Stimulated activated CD4-positive, alpha-beta T cell treated with anti-CD3 and anti-CD28 coated beads, Interleukin-1b, Interleukin-23, amount 100 ng/mL, for 24 hours (primary cell): Measurements from ENCODE around the gene CCDC124.

ENCODE experiments used
- DNase-seq, 4 experiments: peaks; one replicate each; pipeline ENCODE4 v3.0.0-alpha.2; 2020; ENCODE audit warnings: low read depth in 4 of 4, low spot score in 1 of 4

CCDC124 gene

GRCh38 chr19:17933414-17934129, 757 bp downstream of the CCDC124 start:
- DNase-seq, result no peak

DNA sequence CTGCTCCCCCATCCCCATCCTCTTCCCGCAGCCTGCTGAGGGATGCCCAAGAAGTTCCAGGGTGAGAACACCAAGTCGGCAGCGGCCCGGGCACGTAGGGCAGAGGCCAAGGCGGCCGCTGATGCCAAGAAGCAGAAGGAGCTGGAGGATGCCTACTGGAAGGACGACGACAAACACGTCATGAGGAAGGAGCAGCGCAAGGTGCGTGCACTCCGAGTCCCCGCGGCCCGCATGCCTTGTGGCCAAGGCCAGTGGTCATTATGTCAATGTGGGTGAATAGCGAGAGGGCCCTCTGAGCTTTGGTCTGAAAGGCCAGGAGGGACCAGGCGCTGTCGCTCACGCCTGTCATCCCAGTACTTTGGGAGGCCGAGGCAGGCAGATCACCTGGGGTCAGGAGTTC, 3.6 kb downstream of the CCDC124 start:
- DNase-seq, result no peak

GRCh38 chr19:17937371-17937900, 4.6 kb downstream of the CCDC124 start:
- DNase-seq, result no peak

DNA sequence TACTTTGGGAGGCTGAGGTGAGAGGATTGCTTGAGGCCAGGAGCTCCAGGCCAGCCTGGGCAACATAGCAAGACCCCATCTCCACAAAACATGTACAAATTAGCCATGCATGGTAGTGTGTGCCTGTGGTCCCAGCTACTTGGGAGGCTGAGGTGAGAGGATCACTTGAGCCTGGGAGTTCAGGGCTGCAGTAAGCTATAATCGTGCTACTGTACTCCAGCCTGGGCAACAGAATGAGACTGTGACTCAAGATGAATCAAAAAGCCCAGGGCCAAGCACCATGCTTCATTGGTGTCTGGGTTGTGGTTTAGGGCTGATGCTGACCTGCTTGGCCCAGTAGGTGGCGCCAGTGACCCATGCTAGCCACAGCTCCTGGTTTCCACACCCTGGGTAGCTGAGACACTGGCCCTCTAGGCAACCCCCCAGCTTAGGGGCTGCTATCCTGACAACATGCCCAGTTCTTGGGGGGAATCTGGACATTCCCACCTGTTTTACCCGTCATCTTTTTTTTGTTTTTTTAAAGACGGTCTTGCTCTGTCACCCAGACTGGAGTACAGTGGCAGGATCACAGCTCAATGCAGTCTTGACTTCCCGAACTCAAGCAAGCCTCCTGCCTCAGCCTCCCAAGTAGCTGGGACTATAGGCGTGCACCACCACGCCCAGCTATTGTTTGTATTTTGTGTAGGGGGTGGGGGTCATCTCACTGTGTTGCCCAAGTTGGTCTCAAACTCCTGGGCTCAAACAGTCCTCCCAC, 5.5 kb downstream of the CCDC124 start:
- peak; percentile 65 to 79 (median 66) for DNase-seq

- DNase-seq, result no peak
These were observed 9.4 kb downstream of the CCDC124 start for GRCh38 chr19:17942181-17942580.

- no peak for DNase-seq
These were observed 9.9 kb downstream of the CCDC124 start for GRCh38 chr19:17942582-17943273.

DNA sequence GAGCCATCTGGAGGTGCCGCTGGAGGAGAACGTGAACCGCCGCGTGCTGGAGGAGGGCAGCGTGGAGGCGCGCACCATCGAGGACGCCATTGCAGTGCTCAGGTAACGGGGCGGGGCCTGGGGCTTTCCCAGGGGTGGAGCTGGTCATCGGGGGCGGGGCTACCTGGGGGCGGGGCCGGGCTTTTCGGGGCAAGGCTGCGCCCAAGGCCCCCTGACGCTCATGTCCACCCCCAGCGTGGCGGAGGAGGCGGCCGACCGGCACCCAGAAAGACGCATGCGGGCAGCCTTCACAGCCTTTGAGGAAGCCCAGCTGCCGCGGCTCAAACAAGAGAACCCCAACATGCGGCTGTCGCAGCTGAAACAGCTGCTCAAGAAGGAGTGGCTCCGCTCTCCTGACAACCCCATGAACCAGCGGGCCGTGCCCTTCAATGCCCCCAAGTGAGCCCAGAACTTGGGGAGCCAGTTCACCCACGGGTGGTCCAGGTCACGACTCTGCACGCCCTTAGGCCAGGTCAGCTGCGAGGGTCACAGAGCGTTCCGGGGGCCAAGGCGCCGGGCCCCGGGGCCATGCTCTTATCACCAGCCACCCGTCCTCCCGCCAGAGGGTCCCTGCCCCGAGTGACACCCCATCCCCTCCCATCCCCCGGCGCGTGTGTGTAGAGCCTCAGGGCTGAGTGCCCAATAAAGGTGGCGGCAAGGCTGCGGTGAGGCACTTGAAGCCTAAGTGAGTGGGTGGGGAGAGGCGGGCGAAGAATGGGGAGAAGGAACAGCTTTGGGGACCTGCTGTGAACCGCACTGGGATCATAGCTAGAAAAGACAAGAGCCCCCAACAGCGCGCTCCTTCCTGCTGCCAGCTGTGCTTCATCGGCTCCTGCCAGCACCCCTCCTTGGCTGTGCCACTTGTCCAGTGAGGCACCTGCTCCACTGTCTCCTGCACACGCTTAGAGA, 10.7 kb downstream of the CCDC124 start:
- DNase-seq, result no peak

- DNase-seq, result no peak
These were observed 11.5 kb downstream of the CCDC124 start for GRCh38 chr19:17944301-17944700.

- DNase-seq, result no peak
These were observed 14.4 kb downstream of the CCDC124 start for GRCh38 chr19:17946965-17947784.

- DNase-seq, result peak; percentile 88 to 92 (median 90)
These were observed 15.1 kb downstream of the CCDC124 start for GRCh38 chr19:17947815-17948513.

GRCh38 chr19:17948514-17948900, 15.7 kb downstream of the CCDC124 start:
- no peak for DNase-seq

DNA sequence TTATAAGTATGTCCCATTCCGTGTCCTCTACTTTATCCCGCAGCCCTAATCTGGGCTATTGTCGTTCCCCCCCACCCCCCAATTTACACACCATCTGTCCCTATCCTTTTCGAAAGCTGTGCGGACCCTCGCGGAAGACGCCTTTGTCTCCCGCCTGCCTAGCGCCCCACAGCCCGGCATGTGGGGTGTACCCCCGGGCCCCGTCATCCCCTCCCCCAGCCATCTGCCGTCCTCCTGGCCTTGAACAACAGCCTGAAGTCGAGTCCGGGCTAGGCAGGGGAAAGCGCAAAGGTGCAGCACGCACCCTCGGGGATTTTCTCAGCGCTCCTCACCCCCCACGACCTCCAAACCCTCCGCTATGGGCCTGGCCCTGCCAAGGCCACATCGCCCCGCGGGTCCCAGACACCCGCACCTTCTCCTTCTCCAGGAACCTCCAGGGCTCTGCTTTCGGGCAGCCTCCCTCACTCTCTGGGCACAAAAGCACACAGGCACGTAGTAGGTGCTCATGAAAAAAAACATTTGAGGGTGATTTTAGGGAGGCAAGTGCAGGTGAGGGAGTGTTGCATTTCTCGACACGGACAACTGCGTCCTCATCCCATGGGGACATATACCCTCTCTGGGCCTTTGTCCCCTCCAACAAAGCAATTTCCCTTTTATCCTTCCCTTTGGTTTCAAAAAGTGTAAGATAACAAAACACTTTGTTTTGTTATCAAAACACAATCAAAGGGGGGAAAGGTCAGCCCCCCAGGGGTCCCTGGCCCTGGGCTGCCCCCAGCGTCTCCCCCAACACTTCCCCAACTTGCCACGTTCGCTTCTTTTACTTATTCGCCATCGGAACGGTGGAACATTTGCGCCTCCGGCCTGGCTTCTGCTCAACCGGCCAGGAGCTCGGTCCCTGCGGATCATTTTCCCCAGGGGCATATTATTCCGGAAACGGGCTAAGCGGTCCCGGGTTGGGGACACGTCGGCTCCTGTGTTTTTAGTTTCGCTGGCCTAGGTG, 16.4 kb downstream of the CCDC124 start:
- no peak for DNase-seq

DNA sequence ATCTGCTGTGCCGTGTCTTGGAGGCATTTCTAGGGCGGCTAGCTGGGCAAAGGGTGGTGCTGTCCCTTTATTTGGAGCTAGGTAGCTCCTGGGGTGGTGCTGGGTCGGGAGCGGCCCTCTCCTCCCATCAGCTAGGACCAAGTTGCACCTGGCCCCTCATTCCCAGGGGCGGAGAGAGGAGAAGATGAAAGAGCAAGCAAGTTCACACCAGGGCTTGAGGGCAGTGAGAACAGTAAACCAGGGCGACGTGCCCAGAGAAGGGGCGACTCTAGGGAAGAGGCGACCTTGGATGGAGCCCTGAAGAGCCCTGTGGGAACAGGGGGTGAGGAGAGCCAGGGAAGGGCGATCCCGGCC, 17.1 kb downstream of the CCDC124 start:
- no peak for DNase-seq

GRCh38 chr19:17950310-17951156, 17.7 kb downstream of the CCDC124 start:
- no peak for DNase-seq

DNA sequence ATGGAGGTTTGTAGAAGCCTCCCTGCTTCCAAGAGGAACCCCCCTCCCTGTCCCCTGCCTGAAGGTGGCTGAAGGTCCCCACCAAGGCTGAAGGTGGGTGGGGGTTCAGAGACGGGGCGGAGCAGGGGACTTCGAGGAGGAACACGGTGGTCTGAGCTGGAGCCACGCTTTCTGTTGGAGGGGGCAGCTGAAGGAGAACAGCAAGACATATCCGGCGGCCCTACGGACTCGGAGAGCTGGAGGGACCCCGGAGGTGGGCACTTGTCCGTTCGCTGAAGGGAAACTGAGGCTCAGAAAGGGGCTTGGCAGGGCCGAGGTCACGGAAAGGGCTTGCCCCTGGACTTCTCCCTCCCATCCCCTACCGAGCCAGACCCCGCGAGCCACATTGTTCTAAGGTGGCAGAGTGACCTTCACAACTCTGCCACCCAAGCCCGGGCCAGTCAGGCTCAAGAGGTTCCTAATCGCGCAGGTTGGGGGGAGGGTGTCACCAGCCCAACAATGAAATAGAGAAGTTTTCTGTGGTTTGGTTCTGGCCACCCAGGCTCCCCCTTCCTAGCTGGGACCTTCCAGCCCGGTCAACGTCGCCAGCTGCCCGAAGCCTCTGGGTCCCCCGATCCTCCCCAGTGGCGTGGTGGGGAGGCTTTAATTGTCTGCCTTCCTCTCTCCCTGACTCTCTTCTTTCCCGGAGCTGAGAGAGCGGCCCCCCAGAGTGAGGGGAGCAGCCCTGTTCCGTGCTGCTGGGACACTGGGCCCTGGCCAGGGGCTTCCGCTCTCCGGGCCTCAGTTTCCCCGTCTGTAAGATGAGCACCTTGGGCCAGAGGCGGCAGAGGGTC, 18.6 kb downstream of the CCDC124 start:
- no peak for DNase-seq
